NCI-H226 (cell line): ENCODE data around the gene CETP.
"Not testable (repeated sequence)": the region's sequence is repeated elsewhere in the genome, so short reads cannot be mapped to it uniquely, and the experiment has no call there.

Experiments used
- DNase-seq: peaks from one replicate; pipeline ENCODE4 v3.0.0-alpha.2; 2015

Gene CETP

DNA sequence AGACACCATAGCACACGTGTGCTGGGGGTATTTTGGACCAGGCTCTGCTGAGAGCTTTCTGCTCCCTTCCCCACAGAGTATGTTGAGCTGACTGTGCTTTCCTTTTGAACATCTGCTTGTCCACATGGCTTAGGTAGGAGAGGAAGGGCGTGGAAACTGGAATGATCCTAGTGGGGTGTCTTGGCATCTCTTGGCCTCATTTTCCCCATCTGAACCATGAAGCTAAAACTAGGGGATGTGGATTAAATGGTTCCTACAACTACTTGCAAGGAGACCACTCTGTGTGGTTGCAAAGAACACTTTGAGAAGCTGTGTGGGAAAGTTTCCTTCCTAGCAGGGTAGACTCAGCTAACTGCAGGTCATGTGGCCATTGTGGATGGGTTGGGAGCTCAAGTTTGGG lies 20.9 kb downstream of the CETP start:
- no peak for DNase-seq

DNA sequence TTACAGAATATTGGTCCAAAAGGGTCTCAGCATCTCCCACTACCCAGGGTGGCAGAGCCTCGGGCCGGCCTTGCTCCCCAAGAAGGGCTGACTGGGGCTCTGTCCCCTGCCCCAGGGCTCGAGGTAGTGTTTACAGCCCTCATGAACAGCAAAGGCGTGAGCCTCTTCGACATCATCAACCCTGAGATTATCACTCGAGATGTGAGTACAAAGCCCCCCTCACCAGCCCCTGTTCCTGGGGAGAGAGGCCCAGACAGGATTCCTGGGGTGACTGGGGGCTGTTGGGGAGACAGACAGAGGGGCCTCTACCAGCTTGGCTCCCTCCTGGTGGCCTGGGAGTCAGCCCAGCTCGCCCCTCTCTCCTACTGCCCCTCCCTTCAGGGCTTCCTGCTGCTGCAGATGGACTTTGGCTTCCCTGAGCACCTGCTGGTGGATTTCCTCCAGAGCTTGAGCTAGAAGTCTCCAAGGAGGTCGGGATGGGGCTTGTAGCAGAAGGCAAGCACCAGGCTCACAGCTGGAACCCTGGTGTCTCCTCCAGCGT lies 21.5 kb downstream of the CETP start:
- DNase-seq: no peak

DNA sequence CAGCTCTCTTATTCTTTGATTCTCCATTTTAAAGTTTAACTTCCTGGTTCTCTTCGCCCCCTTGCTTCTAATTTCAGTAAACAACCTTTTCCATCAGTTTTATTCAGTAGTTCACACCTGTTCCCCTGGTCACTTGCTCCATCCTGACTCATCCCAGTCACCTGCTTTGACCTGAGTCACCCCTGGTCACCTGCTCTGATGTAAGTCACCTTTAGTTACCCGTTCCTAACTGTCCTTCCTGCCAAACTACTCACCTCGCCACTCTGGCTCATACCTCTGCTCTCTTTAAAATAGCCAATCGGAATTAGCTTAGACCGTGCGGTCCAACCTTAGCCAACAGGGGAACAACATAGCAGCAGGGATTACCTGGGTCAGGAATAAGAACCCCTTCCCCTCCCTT lies 22.9 kb downstream of the CETP start:
- DNase-seq: no peak

DNA sequence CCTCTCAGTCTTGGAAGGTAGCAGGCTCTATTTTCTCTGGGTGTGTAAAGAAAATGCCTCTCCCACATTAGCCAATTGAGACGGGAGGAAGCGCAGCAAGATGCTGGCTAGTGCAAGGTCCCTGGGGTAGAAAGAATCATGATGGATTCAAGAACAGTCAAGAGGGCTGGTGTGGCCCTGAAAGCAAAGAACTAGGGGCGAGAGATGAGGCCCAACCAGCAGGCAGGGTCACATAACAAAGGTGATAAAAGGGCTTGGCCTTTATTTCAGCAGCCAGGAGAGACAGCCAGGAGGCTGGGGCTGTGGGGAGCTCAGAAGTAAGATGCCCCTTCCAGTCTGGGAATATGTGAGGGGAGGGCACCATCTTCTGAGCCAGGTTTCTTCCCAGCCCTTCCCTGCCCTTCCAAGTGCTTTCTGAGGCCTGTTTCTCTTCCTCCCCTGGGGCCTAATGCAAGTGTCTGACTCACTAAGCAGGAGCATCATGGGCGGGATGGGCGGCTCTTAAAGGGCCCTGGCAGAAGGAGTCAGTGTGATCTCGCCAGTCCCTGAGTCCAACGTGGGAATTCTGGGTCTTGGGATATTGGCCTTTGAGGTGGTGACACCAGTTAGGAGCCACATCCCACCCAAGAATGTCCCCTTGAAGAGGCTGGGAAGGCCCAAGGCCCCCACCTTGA lies 23.7 kb downstream of the CETP start:
- peak; percentile 87 for DNase-seq

DNA sequence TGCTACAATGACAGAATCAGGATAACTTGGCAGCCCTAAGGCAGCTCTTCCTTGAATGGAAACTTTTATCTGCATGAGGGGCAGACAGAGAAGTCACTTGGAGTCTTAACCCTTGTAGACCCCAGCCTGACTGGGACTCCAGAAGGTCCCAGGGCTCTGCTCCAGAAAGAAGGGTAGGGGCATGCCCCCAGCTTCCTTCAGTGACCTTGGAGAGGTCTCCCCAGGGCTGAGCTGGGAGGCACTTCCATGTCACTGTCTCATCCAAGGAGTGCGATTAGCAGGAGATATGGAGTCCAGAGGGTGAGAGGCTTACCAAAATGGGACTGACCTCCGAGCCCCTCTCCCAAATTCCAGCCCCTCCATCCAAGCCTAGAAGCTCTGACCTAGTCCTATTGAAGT lies 24.2 kb downstream of the CETP start:
- no peak for DNase-seq

DNA sequence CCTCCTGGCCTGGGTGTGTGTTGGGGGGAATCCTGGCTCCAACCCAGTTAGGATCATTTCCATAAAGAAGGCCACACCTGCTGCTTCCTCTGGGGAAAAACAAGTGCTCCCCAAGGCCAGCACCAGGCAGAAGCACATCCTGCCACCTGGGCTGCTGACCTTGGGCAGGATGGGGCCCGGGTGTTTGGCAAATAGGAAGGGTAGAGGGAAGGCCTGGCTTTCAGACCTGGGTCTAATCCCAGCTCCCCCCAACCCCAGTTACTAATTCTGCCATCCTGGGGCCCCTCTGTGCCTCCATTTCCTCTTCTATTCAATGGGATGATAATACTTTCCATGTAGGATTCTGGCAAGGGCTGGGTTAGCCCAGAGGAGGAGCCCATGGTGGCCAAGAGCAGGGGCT lies 24.6 kb downstream of the CETP start:
- DNase-seq: no peak

DNA sequence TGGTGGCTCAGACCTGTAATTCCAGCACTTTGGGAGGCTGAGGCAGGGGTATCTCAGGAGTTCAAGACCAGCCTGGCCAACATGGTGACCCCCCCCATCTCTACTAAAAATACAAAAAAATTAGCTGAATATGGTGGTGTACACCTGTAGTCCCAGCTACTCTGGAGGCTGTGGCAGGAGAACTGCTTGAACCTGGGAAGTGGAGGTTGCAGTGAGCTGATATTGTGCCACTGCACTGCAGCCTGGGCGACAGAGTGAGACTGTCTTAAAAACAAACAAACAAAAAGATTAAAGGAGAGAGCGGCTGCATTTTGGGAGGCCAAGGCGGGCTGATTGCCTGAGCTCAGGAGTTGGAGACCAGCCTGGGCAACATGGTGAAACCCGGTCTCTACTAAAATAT lies 25.2 kb downstream of the CETP start:
- not testable (repeated sequence) for DNase-seq

DNA sequence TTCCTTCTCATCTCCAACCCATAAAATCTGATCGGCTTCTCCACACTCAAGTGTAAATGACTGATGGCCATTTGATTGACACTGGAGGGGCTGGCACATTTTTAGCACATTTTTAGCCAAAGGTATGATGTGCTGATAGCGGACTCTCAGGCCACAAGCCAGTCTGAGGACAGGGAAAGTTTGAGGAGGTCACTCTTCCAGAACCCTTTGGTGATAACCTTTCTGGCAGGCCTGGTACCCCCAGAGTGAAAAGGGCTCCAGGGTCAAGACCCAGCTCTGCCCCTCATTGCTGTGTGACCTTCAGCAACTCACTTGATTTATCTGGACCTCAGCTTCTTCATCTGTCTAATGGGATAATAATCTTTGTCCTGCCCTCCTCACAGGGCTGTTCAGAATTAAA lies 25.9 kb downstream of the CETP start:
- DNase-seq: no peak

DNA sequence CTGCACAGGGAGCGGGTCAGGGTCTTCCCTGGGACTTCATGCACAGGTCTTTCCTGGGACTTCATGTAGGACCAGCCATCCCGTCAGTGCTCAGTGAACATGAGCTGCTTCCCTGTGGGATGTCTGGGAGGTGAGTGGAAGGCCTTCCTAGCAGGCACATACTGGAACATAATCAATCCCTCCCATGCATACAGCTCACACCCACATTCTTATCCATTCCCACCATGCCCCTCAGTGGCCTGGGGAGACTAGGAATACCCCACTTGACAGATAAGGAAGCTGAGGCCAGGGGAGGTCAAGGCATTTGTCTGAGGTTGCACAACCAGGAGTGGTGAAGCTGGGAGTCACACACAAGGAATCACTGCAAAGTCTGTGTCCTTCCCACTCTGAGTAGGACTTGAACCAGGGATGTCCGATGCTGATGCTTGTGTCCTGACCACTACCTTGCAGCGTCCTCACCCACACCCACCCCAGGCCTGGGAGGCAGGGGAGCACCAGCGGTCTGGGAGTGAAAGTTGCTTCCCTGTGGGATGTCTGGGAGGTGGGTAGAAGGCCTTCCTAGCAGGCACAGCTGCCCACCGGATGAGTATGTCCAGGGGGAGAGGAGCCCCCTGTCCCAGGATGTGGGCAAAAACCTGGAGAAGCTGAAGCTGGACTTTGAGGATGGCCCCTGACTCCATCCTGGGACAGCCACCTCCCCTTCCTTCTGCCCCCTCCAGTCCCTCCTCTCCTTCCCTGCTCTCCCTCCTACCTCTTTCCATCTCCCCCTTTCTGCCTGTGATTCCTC lies 26.6 kb downstream of the CETP start:
- DNase-seq: peak; percentile 63

DNA sequence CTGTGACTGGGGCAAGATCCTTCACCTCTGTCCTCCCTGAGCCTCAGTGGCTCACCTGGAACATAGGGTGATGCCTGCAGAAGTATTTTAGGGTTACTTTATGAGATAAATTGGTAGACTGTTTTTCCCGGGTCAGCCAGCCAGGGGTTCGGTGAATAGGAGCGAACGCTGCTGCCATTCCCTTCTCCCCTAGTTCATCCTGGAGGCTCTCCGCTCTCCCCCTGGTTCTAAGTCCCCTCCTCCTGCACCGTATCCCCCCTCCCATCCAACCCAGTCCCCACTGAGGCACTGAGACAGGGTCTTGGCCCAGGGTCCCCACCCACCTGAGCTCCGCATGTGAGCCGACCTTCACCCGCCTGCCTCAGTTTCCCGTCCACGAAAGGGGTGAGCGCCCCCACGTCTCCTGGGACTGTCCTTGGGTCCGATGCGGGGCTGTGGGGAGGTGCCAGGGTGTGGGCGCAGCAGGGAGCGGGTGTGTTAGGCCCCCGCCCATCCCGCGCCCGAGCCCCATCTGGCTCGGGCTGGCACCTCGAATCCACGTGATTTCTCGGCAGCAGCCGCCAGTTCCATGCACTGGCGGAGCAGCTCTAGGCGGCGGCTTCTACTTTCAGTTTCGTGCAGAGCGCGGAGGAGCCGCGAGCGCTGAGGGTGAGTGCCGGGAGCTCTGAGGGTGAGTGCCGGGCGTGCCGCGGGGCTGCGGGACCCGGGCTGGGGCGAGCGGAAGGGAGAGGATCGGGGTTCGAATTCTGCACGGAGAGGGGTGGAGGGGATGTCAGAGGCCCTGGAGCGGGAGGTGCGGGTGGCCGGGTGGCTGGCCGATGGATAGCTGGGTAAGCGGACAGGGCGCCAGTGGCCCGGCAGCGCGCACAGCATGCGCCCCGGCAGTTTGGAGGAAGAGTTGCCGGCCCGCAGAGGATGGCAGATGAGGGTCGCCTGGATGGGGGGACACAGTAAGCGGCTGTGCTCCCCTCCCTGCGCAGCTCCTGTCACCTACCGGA lies 27.5 kb downstream of the CETP start, which contains the start of gene NLRC5:
Gene NLRC5 (plus strand): TSS at position 610 of the 998 bp plus-strand sequence. CDS start 31,156 bp downstream, outside the sequence.
- peak; percentile 89 for DNase-seq

DNA sequence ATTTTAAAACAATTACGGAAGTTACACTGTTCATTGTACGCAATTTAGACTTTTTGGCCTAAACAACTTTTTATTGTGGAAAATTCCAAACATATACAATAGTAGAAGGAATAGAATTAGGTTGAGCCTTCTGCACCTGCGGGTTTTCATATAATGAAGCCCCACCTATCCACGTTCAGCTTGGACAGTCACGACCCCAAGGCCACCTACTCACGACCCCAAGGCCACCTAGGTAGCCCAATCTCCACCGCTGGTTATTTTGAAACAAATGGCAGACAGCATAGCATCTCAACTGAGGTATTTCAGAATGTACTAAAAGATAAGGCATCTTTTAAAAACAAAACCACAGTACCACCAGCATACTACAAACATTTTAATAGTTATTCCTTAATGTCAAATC lies 28.2 kb downstream of the CETP start:
- DNase-seq: no peak

DNA sequence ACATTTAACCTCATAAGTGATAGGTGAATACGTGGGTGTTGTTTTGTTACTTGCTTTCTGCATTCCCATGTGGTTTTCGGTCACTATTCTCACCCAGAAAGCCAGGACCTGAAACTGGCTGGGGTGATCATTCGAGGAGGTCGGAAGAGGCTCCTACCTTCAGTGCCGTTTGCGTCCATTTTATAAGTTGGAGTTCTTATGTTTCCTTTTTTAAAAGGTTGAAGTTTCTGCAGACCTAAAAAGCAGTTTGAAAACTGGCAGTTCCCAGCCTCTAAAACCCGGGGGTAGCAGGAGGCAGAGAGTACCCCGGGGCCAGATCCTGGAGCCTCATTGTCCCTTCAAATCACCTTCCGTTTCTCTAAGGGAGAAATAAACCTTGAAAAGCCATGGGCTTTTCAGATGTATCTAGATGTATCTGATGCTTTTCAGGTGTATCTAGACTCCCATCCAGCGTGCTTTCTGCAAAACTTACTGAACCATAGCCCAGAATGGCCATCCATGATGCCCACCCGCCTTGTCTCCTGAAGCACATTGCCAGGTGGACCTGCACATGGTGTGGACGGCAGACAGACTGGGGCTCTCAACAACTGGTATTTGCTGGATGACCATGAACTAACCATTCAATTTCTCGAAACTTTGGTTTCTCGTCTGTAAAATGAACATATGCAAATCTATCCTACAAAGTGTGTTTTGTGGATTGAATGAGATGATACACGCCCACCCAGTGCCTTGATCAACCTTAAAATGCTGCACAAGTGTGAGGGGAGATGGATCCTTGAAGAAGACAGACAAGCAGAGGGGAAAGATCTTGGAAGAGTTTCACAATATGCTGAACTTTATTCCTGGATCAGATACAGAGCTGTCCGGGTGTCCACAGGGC lies 28.9 kb downstream of the CETP start:
- no peak for DNase-seq

DNA sequence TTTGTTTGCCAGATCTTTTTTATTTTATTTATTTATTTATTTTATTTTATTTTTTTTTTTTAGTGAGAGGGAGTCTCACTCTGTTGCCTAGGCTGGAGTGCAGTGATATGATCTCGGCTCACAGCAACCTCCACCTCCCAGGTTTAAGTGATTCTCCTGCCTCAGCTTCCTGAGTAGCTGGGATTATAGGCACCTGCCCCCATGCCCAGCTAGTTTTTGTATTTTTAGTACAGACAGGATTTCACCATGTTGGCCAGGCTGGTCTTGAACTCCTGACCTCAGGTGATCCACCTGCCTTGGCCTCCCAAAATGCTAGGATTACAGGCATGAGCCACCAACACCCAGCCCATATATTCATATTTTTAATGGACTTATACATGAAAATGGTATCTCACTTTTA lies 30.7 kb downstream of the CETP start:
- DNase-seq: not testable (repeated sequence)

DNA sequence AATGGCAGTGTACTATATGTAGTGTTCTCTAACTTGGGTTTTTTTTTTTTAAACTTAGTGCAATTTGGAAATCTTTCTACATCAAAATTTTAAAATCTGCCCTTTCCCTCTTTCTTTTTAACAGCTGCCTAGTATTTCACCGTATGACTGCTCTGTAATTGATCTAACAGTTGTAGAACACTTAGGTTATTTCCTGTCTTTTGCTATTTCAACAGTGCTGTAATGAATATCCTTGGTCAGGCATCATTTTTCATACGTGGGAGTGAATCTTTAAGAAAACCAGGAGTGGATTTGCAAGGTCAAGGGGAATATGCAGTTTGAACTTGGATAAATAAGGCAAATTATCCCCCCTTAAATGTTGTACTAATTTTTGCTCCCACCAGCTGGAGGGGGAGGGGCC lies 31.5 kb downstream of the CETP start:
- DNase-seq: no peak

DNA sequence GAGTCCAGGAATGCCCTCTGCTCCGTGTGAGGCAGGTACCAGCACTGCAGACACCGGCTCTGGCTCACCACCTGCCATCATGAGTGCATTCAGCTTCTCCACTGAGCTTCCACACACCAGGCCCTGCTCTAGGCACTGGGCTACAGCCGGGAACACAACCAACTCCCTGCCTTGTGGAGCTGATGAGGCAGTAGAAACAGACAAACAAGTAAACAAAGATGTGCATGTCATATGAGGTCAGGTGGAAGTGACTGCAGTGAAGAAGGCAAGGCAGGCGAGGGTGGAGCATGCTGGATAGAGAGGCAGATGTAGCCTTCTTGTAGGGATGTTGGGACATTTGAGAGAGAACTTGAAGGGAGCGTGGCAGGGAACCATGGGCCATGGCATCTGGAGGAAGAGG lies 32.6 kb downstream of the CETP start:
- DNase-seq: no peak

DNA sequence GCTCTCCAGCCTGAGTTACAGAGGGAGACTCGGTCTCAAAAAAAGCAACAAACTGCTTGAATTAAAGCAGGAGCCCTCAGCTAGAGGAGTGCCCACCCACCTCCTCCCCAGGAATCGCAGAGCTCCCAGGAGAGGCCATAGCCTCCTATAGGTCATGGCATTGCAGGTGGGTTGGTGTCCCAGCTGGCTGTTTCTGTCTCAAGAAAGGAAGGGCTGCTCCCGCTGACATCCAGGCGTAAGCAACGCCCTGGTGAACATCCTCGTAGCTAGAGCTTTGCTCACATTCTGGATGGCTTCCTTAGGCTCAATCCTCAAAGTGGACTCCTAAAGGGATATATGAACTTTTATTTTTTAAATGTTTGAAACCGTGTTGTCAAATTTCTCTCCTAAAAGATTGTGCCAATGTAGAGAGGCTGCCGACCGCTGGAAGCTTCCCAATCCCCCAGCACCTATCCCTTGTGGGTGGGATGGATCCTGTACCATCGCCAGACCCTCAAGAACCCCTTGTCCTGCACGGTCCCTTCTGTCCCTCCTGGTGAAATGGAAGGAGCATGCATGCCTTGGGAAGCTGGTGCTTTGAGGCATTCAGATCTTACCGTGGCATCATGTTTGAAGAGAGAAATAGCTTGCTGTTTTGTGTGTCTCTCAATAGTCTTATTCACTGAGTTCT lies 33.5 kb downstream of the CETP start:
- DNase-seq: no peak

DNA sequence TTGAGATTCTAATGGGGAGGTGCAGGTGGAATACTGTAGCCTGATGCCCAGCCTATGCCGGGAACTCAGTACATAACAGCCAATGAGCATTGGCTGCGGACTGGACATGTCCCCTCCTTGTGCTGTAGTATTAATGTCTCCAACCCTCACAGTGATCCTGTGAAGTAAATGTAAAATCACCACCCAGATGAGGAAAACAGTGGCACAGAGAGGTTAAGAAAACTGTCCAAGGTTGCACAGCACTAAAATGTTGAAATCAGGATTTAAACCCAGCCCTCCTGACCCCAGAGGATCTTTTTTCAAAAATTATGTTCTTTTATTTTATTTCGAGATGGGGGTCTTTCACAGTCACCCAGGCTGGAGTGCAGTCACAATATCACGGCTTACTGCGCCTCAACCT lies 35.5 kb downstream of the CETP start:
- DNase-seq: no peak

DNA sequence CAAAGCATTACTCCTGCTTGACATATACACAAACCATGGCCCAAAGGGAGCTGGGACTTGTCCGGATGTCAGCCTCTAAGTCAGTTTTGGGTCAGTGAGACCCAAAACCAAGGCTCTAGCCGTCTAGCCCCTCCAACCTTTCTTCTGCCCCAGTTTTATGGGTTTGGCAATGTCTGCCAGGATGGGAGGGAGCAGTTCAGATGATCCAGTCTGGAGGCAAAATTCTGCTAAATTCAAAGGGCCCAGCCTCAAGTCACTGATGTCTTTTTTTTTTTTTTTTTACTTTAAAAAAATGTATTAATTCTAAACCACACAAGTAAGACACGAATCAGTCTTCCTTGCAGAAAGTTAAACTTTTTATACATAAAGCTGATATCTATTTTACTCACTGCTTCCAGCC lies 36.2 kb downstream of the CETP start:
- no peak for DNase-seq

DNA sequence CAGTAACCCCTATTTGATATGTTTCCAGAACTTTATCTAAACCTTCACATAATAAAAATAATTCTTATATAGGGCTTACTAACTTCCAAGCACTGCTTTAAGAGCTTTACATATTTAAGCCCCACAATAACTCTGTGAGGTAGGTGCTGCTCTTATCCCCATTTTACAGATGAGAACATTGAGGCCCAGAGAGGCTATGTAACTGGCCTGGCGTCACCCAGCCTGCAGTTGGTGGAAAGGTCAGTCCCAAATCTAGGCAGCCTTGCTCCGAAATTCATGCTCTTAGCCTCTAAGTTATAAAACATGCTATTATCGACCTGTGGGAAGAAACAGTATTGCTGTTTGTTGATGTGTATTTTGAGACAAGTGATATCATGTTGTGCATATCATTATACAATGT lies 36.6 kb downstream of the CETP start:
- DNase-seq: no peak

DNA sequence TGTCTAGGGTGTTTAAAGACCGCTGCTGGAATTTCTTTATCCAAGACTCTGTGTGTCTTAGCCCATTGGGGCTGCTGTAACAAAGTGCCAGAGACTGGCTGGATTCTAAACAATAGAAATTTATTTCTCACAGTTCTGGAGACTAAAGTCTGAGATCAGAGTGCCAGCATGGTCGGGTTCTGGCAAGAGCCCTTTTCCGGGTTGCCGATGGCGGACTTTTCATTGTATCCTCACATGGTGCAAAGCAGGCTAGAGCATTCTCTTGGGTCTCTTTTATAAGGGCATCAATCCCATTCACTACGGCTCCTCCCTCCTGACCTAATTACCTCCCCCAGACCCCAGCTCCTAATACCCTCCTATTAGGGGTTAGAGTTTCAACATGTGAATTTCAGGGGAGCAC lies 37.1 kb downstream of the CETP start:
- DNase-seq: no peak
